A673 (cell line): ENCODE data around the gene MCF2L2. TPM values are rescaled to one million over a fixed set of nuclear protein-coding genes. Genes with fewer than 3 reads are reported as not detected.

Source experiments
- BruUV-seq: library from RNA; stranded (reverse); fragments of 400-500 nt; replicated peaks from 2 replicates; lab custom pipeline; 2021; lab: Mats Ljungman, UMichigan
- CTCF ChIA-PET: fragments of 300-600 bp; sonication (Branson Sonifier 250); formaldehyde crosslinking; loops from one replicate; lab custom pipeline; 2022; ENCODE audit warnings: antibody characterized with exemption; lab: Charles Lee
- POLR2A ChIA-PET: fragments of 300-600 bp; sonication (Branson Sonifier 250); formaldehyde crosslinking; loops from one replicate; lab custom pipeline; 2022; ENCODE audit warnings: antibody characterized with exemption; ENCODE audit not compliant: low non-redundant PET; lab: Charles Lee
- DNase-seq: peaks from one replicate; pipeline ENCODE4 v3.0.0-alpha.2; 2015; ENCODE audit warnings: low spot score
- H3K27ac ChIP-seq: fragments of 200-600 bp; sonication (generic); 2 replicates; pipeline ENCODE4 v1.5.1; 2016; ENCODE audit warnings: mixed run types, low read depth, mild to moderate bottlenecking, mixed read lengths, antibody characterized with exemption, low read length; ENCODE audit not compliant: poor library complexity, severe bottlenecking
- H3K27me3 ChIP-seq: fragments of 200-600 bp; sonication (generic); replicated peaks from 2 replicates; pipeline ENCODE4 v1.6.1; 2017; ENCODE audit warnings: mixed run types, low read depth, mild to moderate bottlenecking, mixed read lengths, antibody characterized with exemption, low read length; ENCODE audit not compliant: insufficient read depth, poor library complexity
- H3K36me3 ChIP-seq: fragments of 200-600 bp; sonication (generic); 2 replicates; pipeline ENCODE4 v1.6.1; 2016; ENCODE audit warnings: mixed run types, mild to moderate bottlenecking, mixed read lengths, antibody characterized with exemption, low read length; ENCODE audit not compliant: insufficient read depth, poor library complexity, severe bottlenecking
- H3K4me1 ChIP-seq: fragments of 200-600 bp; sonication (generic); 2 replicates; pipeline ENCODE4 v1.6.1; 2017; ENCODE audit warnings: mixed run types, mild to moderate bottlenecking, mixed read lengths, antibody characterized with exemption, low read length; ENCODE audit not compliant: insufficient read depth, poor library complexity, severe bottlenecking
- H3K4me3 ChIP-seq: fragments of 200-600 bp; sonication (generic); 2 replicates; pipeline ENCODE4 v1.5.1; 2016; ENCODE audit warnings: low read depth, mixed run types, mild to moderate bottlenecking, mixed read lengths, low read length; ENCODE audit not compliant: poor library complexity, severe bottlenecking
- H3K9me3 ChIP-seq: fragments of 200-600 bp; sonication (generic); 2 replicates; pipeline ENCODE4 v1.6.1; 2016; ENCODE audit warnings: mixed run types, low read depth, mild to moderate bottlenecking, mixed read lengths, antibody characterized with exemption, low read length; ENCODE audit not compliant: poor library complexity, severe bottlenecking
- EZH2 ChIP-seq: fragments of 200-600 bp; sonication (generic); IDR thresholded peaks from 2 replicates; pipeline ENCODE4 v1.6.1; 2017; ENCODE audit warnings: borderline replicate concordance, low read depth, mild to moderate bottlenecking, mixed read lengths, antibody characterized with exemption, low read length; ENCODE audit not compliant: poor library complexity, severe bottlenecking
- intact Hi-C: fragments of 100-400 bp; cut with micrococcal nuclease; formaldehyde crosslinking; loops from one replicate; pipeline ENCODE4 v1.10.0; 2022; ENCODE audit not compliant: unreplicated experiment
- total RNA-seq: library from RNA; stranded (reverse); gene quantifications from 2 replicates; pipeline ENCODE4 v1.2.3, GENCODE V29; 2021
- TF ChIP-seq, protein P1 (sequence below): fragments of 300-800, 200-600 bp; sonication (generic); conservative IDR thresholded peaks from 2 replicates; pipeline ENCODE4 v1.5.1; 2017; ENCODE audit warnings: low read depth, mild to moderate bottlenecking, antibody characterized with exemption, low read length, moderate library complexity, mixed read lengths

The MCF2L2 gene
- total RNA-seq, 1 experiment from 2014 or later = not detected

DNA sequence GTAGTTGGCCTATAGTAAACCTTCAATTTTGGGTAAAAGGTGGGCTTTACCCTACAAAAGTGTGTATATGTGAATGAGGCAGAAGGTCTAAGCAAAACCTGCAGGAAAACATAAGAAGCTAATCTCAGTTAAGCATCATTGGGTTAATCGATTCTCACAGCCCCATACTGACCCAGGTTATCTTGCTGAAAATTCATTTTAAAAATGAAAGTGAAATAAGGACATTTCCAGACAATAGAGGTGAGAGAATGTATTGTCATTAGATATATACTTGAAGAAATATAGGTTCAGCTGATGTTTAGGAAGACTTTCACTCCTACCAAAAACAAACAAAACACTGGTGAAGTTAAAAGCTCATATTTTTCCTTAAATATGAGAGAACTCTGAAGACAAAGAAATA lies 85.6 kb downstream of the MCF2L2 start:
- H3K4me3 ChIP-seq = no peak overlapping the region
- no peak overlapping the region for H3K27ac ChIP-seq
- no peak for DNase-seq
- no peak for TF ChIP-seq EZH2
- TF ChIP-seq, protein P1, sequence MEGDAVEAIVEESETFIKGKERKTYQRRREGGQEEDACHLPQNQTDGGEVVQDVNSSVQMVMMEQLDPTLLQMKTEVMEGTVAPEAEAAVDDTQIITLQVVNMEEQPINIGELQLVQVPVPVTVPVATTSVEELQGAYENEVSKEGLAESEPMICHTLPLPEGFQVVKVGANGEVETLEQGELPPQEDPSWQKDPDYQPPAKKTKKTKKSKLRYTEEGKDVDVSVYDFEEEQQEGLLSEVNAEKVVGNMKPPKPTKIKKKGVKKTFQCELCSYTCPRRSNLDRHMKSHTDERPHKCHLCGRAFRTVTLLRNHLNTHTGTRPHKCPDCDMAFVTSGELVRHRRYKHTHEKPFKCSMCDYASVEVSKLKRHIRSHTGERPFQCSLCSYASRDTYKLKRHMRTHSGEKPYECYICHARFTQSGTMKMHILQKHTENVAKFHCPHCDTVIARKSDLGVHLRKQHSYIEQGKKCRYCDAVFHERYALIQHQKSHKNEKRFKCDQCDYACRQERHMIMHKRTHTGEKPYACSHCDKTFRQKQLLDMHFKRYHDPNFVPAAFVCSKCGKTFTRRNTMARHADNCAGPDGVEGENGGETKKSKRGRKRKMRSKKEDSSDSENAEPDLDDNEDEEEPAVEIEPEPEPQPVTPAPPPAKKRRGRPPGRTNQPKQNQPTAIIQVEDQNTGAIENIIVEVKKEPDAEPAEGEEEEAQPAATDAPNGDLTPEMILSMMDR = no peak
- H3K27me3 ChIP-seq = no peaks in the 10 kb centered on the region
- intact Hi-C loops = no loop called here
- BruUV-seq = no TSS peak
- no peaks in the 10 kb centered on the region for H3K9me3 ChIP-seq
- ChIA-PET CTCF (no interaction called here), POLR2A (no interaction called here)
- no peaks in the 10 kb centered on the region for H3K4me1 ChIP-seq
- H3K36me3 ChIP-seq = no peaks in the 10 kb centered on the region

DNA sequence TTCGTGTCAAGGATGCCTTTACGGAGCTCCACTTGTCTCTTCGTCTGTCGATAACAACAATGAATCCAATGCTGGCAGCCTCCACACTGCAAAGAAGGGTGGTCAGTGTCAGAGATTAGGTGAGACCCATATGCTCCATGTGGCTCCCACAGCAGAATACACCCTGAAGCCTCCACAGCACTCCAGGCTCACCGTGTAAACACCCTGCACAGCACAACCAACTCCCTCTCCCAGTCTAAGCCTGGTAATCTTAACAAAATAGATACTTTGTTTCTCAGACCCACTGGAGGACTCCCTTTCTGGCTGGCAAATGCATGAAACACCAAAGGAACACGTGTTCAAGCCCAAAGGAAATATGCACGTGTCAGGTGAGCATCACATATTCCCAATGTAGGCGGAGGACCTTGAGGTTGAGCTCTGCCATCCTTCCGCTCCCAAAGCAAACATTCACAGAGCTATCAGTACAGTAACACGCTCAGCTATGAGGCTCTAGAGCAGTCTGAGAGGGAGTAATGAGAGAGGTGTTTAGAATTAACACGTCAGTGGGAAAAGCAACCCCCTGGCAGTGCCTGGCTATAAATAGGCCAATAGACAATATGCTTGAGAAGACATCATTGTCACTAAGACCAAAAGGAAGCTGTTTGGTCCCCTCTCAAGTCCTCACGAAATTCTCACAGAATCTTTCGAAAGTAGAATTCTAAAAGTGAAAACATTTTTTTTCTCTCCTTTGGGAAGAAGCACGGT lies 86.7 kb downstream of the MCF2L2 start:
- DNase-seq = no peak
- H3K9me3 ChIP-seq = no peaks in the 10 kb centered on the region
- POLR2A ChIA-PET = no interaction called here
- intact Hi-C loops = no loop called here
- CTCF ChIA-PET = no interaction called here
- H3K36me3 ChIP-seq = no peaks in the 10 kb centered on the region
- H3K27me3 ChIP-seq = no peaks in the 10 kb centered on the region
- no TSS peak for BruUV-seq
- TF ChIP-seq, protein P1 = no peak
- TF ChIP-seq EZH2 = no peak
- no peaks in the 10 kb centered on the region for H3K4me1 ChIP-seq
- H3K27ac ChIP-seq = no peak overlapping the region
- H3K4me3 ChIP-seq = no peak overlapping the region

DNA sequence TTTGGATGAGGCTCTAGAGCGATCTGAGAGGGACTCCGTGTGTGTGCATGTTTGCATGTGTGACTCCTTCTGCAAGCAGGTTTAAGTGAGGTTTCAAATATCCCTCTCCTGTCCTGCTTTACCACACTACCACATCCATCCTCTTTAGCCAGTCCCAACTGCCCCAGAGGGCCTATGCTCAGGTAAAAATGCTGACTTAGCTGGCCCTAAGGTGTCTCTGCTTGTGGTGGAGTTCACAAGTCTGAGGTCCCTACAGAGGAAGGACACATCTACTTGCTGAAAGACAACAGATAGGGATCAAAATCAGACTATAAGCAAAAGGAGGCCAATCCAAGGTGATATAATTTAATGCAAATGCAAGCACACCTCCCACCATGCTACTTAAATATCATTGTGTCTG lies 88.2 kb downstream of the MCF2L2 start:
- no peaks in the 10 kb centered on the region for H3K4me1 ChIP-seq
- no peaks in the 10 kb centered on the region for H3K36me3 ChIP-seq
- TF ChIP-seq, protein P1 = no peak
- no peak for TF ChIP-seq EZH2
- BruUV-seq = no TSS peak
- H3K4me3 ChIP-seq = no peak overlapping the region
- no peaks in the 10 kb centered on the region for H3K27me3 ChIP-seq
- intact Hi-C loops = no loop called here
- ChIA-PET CTCF (no interaction called here), POLR2A (no interaction called here)
- H3K9me3 ChIP-seq = no peaks in the 10 kb centered on the region
- no peak for DNase-seq
- H3K27ac ChIP-seq = no peak overlapping the region
